K562 (cell line): ENCODE measurements around the gene UBE2O. TPM values are rescaled to one million over a fixed set of nuclear protein-coding genes. Genes with fewer than 3 reads are reported as not detected.

Experiments used
- ARID2 ChIP-seq: fragments of 450-650 bp; IDR thresholded peaks from 2 replicates; pipeline ENCODE4 v1.6.1; 2017; ENCODE audit warnings: antibody characterized with exemption, mild to moderate bottlenecking
- ARNT ChIP-seq, 2 experiments: fragments of 450-650 bp; IDR thresholded peaks; 2 replicates each; pipeline ENCODE4 v1.6.1; 2016; ENCODE audit warnings: mild to moderate bottlenecking in 1 of 2
- BRCA1 ChIP-seq, 2 experiments: fragments of 450-650 bp in 1 of 2; sonication (generic) in 1 of 2; formaldehyde crosslinking in 1 of 2; IDR thresholded peaks; 2 replicates each; pipeline versions ENCODE4 v1.5.0 to v1.6.1; 2017 to 2020; ENCODE audit warnings: mild to moderate bottlenecking in 1 of 2, missing genetic modification reagents in 1 of 2
- CAMTA2 ChIP-seq: fragments of 250-450 bp; sonication (Bioruptor Pico); conservative IDR thresholded peaks from 2 replicates; pipeline ENCODE4 v1.5.1; 2022
- CHD1 ChIP-seq: fragments of 200-600 bp; sonication (generic); IDR thresholded peaks from one replicate; pipeline ENCODE4 v1.6.1; 2012; ENCODE audit warnings: mild to moderate bottlenecking, moderate library complexity, low read length, inconsistent platforms
- HDAC3 ChIP-seq: fragments of 450-650 bp; IDR thresholded peaks from 2 replicates; pipeline ENCODE4 v1.6.1; 2018; ENCODE audit warnings: borderline replicate concordance, mild to moderate bottlenecking, moderate library complexity; ENCODE audit not compliant: partially characterized antibody
- KAT2B ChIP-seq: IDR thresholded peaks from one replicate; pipeline ENCODE4 v1.6.1; 2012; ENCODE audit warnings: low read depth, mild to moderate bottlenecking, control low read depth, inconsistent platforms, low read length, moderate library complexity
- NFRKB ChIP-seq: fragments of 450-650 bp; IDR thresholded peaks from 2 replicates; pipeline ENCODE4 v1.6.1; 2016; ENCODE audit warnings: low read depth
- PCBP1 ChIP-seq: fragments of 200-400 bp; formaldehyde crosslinking; IDR thresholded peaks from 2 replicates; pipeline ENCODE4 v1.6.1; 2018; ENCODE audit warnings: mild to moderate bottlenecking, low read depth, low read length; ENCODE audit not compliant: poor library complexity, severe bottlenecking
- PURB ChIP-seq: sonication (generic); formaldehyde crosslinking; IDR thresholded peaks from 2 replicates; pipeline ENCODE4 v1.9.0; 2021; ENCODE audit warnings: low read depth, mild to moderate bottlenecking, missing genetic modification reagents
- SIN3B ChIP-seq: fragments of 450-650 bp; IDR thresholded peaks from 2 replicates; pipeline ENCODE4 v1.6.1; 2017; ENCODE audit warnings: low read depth, mild to moderate bottlenecking, moderate library complexity
- SP1 ChIP-seq: sonication (generic); formaldehyde crosslinking; IDR thresholded peaks from 2 replicates; pipeline ENCODE4 v1.8.1; 2022; ENCODE audit warnings: mild to moderate bottlenecking, missing genetic modification reagents
- SRSF9 ChIP-seq: fragments of 200-400 bp; formaldehyde crosslinking; IDR thresholded peaks from 2 replicates; pipeline ENCODE4 v1.6.1; 2017; ENCODE audit warnings: low read depth, low read length, borderline replicate concordance
- TEAD2 ChIP-seq: fragments of 450-650 bp; IDR thresholded peaks from 2 replicates; pipeline ENCODE4 v1.6.1; 2016; ENCODE audit warnings: missing genetic modification characterization, control low read depth, missing compliant biosample characterization
- ZKSCAN1 ChIP-seq: fragments of 150-350 bp; IDR thresholded peaks from 2 replicates; pipeline ENCODE4 v1.6.1; 2016; ENCODE audit warnings: low read depth, low read length
- ZNF239 ChIP-seq: fragments of 250-450 bp; sonication (Bioruptor Pico); IDR thresholded peaks from 2 replicates; pipeline ENCODE4 v1.4.0; 2020; ENCODE audit warnings: mild to moderate bottlenecking
- ZNF586 ChIP-seq: fragments of 450-650 bp; formaldehyde crosslinking; conservative IDR thresholded peaks from 2 replicates; pipeline ENCODE4 v1.4.0; 2020; ENCODE audit warnings: mild to moderate bottlenecking, moderate library complexity
- ZNF764 ChIP-seq: fragments of 250-450 bp; sonication (Bioruptor Pico); IDR thresholded peaks from 2 replicates; pipeline ENCODE4 v1.4.0; 2020; ENCODE audit warnings: low read depth, mild to moderate bottlenecking, moderate library complexity
- ZNF77 ChIP-seq: fragments of 250-450 bp; sonication (Bioruptor Pico); IDR thresholded peaks from 2 replicates; pipeline ENCODE4 v1.5.0; 2020
- polyA plus RNA-seq, 8 experiments: library from polyadenylated mRNA; depleted of rRNA in 4 of 8; stranded (reverse) in 5 of 8; unstranded in 3 of 8; fragments of >200 nt; fragmentation: Nextera tagmentation in 2 of 8; fragmentation: Illumina TruSeq in 1 of 8; extraction: Ambion mirVana in 2 of 8; extraction: Trizol in 1 of 8; gene quantifications; 2 replicates each; pipeline versions ENCODE4 v1.2.1 to v1.2.3, GENCODE V29; 2011 to 2014; ENCODE audit warnings: inconsistent platforms in 1 of 8, missing spikeins in 1 of 8
- total RNA-seq, 7 experiments: library from RNA; depleted of rRNA in 6 of 7; stranded (reverse); fragments of >200 nt in 6 of 7; fragmentation: Illumina TruSeq in 2 of 7; extraction: Trizol in 2 of 7; gene quantifications; 2 replicates each; pipeline versions ENCODE4 v1.2.1 to v1.2.3, GENCODE V29; 2011 to 2021; ENCODE audit warnings: low replicate concordance in 1 of 7
- TF ChIP-seq, protein P1 (sequence below), 3 experiments: fragments of 200-800 bp in 1 of 3; sonication (Bioruptor generic) in 1 of 3; sonication (generic) in 1 of 3; formaldehyde crosslinking in 1 of 3; IDR thresholded peaks; 2 replicates each; pipeline versions ENCODE4 v1.6.1 to v1.8.0; 2016 to 2022; ENCODE audit warnings: mild to moderate bottlenecking in 2 of 3, missing compliant biosample characterization in 2 of 3, missing genetic modification characterization in 2 of 3, missing genetic modification reagents in 1 of 3
- TF ChIP-seq, protein P2 (sequence below): fragments of 450-650 bp; formaldehyde crosslinking; IDR thresholded peaks from 2 replicates; pipeline ENCODE4 v1.4.0; 2020; ENCODE audit warnings: mild to moderate bottlenecking, mixed read lengths
- TF ChIP-seq, protein P3 (sequence below): sonication (generic); formaldehyde crosslinking; IDR thresholded peaks from 2 replicates; pipeline ENCODE4 v1.8.0; 2023; ENCODE audit warnings: mild to moderate bottlenecking, missing genetic modification reagents

Gene UBE2O
- total and polyA plus RNA-seq, 9 of the 15 experiments (the other 6 are each of a cell fraction or from before 2014, with no cell fraction given) = 1.6 to 39.7 (median 13.3) TPM

DNA sequence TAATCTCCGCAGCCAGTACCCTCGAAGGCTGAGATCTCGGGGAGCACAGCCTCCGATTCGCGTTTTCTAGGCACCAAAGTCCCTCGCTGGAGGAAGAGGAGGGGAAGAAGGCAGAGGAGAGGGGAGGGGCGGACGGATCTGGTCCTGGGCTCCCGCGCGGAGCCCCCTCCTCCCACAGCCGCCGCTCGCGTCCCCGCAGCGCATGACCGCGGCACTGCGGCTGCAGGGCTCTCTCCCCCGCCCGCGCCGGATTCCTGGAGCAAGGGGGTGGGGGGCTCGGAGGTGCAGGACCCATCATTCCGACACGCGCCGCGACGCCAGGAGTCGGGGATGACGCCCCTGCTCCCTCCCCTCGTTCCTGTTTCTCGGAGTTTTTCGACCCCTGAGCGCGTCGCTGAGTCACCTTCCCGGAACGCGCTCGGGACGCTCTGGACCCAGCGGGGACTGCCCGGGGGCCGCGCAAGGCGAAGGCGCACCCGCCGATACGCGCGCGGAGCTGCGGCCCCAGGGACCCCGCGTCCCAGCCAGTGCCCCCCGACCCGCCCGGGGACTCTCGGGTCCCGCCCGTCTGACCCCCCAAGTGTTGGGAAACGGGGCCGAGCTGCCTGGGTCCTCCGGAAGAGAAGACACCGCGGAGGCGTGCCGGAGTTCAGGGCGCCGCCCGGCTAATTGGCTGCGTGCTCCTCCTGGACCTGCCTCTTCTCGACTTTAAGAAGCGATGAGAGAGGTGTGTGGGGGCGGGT, 70.0 kb downstream of the UBE2O start (continued):
- TF ChIP-seq, protein P1, sequence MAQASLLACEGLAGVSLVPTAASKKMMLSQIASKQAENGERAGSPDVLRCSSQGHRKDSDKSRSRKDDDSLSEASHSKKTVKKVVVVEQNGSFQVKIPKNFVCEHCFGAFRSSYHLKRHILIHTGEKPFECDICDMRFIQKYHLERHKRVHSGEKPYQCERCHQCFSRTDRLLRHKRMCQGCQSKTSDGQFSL (CRISPR knock-in tag; IDR thresholded peaks at IDR 0.05) = no peak
- TF ChIP-seq, protein P1 (tag; IDR thresholded peaks at IDR 0.05) = no peak
- TF ChIP-seq ZNF77 = no peak
- no peak for TF ChIP-seq CHD1
- no peak for TF ChIP-seq PURB (CRISPR knock-in tag)
- no peak for TF ChIP-seq KAT2B
- TF ChIP-seq SP1 = no peak
- TF ChIP-seq ZNF586 (CRISPR knock-in tag) = no peak
- TF ChIP-seq SRSF9 = no peak
- TF ChIP-seq ZKSCAN1 = no peak
- TF ChIP-seq CAMTA2 (CRISPR knock-in tag) = no peak
- TF ChIP-seq PCBP1 = peak; percentile 55
- TF ChIP-seq, protein P2, sequence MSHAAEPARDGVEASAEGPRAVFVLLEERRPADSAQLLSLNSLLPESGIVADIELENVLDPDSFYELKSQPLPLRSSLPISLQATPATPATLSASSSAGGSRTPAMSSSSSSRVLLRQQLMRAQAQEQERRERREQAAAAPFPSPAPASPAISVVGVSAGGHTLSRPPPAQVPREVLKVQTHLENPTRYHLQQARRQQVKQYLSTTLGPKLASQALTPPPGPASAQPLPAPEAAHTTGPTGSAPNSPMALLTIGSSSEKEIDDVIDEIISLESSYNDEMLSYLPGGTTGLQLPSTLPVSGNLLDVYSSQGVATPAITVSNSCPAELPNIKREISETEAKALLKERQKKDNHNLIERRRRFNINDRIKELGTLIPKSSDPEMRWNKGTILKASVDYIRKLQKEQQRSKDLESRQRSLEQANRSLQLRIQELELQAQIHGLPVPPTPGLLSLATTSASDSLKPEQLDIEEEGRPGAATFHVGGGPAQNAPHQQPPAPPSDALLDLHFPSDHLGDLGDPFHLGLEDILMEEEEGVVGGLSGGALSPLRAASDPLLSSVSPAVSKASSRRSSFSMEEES (CRISPR knock-in tag) = no peak
- TF ChIP-seq ARID2 = no peak
- no peak for TF ChIP-seq BRCA1 (IDR thresholded peaks at IDR 0.05)
- no peak for TF ChIP-seq BRCA1 (CRISPR knock-in tag; IDR thresholded peaks at IDR 0.05)
- no peak for TF ChIP-seq SIN3B
- no peak for TF ChIP-seq ZNF239 (CRISPR knock-in tag)
- TF ChIP-seq, protein P3, sequence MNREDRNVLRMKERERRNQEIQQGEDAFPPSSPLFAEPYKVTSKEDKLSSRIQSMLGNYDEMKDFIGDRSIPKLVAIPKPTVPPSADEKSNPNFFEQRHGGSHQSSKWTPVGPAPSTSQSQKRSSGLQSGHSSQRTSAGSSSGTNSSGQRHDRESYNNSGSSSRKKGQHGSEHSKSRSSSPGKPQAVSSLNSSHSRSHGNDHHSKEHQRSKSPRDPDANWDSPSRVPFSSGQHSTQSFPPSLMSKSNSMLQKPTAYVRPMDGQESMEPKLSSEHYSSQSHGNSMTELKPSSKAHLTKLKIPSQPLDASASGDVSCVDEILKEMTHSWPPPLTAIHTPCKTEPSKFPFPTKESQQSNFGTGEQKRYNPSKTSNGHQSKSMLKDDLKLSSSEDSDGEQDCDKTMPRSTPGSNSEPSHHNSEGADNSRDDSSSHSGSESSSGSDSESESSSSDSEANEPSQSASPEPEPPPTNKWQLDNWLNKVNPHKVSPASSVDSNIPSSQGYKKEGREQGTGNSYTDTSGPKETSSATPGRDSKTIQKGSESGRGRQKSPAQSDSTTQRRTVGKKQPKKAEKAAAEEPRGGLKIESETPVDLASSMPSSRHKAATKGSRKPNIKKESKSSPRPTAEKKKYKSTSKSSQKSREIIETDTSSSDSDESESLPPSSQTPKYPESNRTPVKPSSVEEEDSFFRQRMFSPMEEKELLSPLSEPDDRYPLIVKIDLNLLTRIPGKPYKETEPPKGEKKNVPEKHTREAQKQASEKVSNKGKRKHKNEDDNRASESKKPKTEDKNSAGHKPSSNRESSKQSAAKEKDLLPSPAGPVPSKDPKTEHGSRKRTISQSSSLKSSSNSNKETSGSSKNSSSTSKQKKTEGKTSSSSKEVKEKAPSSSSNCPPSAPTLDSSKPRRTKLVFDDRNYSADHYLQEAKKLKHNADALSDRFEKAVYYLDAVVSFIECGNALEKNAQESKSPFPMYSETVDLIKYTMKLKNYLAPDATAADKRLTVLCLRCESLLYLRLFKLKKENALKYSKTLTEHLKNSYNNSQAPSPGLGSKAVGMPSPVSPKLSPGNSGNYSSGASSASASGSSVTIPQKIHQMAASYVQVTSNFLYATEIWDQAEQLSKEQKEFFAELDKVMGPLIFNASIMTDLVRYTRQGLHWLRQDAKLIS (CRISPR knock-in tag) = no peak
- TF ChIP-seq TEAD2 (tag) = no peak
- no peak for TF ChIP-seq ARNT (IDR thresholded peaks at IDR 0.05)
- TF ChIP-seq NFRKB = no peak
- TF ChIP-seq ZNF764 (CRISPR knock-in tag) = no peak
- no peak for TF ChIP-seq HDAC3
